D721Med (cell line): ENCODE measurements around the gene VIP.

Experiments
- DNase-seq: peaks from one replicate; pipeline ENCODE4 v3.0.0; 2011; ENCODE audit warnings: low spot score; ENCODE audit not compliant: insufficient read length
- FAIRE-seq: peaks from 2 replicates; lab custom pipeline; 2011; peaks lifted over from hg19 to GRCh38; lab: Jason Lieb, UNC
- TF ChIP-seq, protein P1 (sequence below): IDR thresholded peaks from 2 replicates; pipeline ENCODE4 v1.5.1; 2012; ENCODE audit warnings: mild to moderate bottlenecking, control low read depth; ENCODE audit not compliant: insufficient read depth; ENCODE audit errors: missing control alignments

The VIP gene

DNA sequence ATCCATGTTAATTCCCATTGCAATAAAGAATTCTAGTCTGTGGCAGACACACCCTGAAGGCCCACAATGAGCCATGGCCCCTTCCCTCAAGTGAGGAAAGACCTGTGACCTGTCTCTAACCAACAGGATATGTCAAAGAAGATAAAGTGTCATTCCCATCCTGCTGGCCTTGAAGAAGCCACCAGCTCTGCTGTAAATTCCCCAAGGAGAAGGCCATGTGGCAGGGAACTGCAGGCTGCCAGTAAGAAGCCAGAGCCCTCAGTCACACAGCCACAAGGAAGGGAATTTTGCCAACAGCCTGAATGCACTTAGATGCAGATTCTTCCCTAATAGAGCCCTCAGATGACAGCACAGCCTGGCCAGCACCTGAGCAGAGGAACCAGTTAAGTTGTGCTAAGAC lies 24.8 kb downstream of the VIP start:
- FAIRE-seq = no peak
- no peak for DNase-seq
- TF ChIP-seq, protein P1, sequence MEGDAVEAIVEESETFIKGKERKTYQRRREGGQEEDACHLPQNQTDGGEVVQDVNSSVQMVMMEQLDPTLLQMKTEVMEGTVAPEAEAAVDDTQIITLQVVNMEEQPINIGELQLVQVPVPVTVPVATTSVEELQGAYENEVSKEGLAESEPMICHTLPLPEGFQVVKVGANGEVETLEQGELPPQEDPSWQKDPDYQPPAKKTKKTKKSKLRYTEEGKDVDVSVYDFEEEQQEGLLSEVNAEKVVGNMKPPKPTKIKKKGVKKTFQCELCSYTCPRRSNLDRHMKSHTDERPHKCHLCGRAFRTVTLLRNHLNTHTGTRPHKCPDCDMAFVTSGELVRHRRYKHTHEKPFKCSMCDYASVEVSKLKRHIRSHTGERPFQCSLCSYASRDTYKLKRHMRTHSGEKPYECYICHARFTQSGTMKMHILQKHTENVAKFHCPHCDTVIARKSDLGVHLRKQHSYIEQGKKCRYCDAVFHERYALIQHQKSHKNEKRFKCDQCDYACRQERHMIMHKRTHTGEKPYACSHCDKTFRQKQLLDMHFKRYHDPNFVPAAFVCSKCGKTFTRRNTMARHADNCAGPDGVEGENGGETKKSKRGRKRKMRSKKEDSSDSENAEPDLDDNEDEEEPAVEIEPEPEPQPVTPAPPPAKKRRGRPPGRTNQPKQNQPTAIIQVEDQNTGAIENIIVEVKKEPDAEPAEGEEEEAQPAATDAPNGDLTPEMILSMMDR = no peak

DNA sequence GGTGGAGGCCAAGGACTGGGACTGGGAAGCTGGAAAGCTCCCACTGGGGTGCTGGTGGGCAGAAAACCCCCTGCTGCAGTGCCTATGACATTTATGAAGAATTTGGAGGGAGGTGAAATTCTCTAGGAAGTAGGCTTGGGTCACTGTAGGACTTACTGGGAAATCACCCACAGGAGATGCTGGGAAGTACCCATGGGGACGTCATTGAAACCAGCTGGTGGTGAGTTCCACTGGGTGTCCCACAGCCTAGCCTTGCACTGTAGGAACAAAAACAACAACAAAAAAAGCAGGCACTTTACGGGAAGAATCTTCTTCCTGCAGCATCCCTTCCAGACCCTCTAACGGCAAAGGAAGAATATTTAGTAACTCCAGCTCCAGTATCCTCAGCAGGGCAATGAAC lies 26.2 kb downstream of the VIP start:
- DNase-seq (no peak), FAIRE-seq (no peak)
- TF ChIP-seq, protein P1 = no peak

DNA sequence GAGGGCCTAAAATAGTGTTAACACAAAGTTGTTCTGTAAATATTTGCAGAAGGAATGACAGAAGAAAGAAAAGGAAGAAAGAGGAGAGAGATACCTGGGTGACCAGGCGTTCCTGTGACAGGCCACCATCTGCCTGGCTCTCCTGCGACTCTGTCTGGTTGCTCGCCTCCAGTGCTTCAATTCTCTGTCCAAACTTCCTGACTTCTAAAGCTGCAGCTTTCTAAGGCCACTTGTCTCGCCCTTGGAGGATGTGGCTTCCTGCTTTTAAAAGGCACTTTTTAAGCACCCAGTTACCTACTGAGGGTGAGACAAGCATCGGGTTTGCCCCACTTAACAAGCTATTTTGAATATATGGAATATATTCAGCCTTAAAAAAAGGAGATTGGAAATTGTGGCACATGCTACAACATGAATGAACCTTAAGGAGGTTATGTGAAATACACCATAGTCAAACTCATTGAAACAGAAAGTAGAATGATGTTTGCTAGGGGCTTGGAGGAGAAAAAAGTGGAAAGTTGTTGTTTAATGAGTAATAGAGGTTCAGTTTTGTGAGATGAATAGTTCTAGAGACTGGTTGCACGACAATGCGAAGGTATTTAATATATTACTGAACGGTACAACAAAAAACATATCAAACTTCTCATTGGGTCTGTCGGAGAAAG lies 32.8 kb downstream of the VIP start:
- FAIRE-seq (no peak), DNase-seq (no peak)
- TF ChIP-seq, protein P1 = no peak

DNA sequence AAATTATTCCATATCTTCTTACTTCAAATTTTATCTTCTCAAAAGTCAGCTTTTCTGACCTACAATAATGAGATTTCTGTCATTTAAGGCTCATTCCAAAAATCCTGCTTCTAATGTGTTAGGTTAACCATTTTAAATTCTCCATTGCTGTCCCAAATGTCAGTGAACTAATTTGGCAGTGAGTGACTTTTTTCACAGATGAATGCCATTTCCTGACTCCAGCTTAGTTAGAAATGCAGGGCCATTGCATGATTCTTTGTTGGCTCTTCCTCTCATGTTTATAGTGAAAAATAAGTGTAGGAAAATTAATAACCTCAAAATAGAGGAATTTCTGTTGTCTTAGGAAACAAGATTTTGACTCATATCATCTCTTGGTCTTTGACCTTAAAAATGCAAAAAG lies 44.1 kb downstream of the VIP start:
- FAIRE-seq (no peak), DNase-seq (no peak)
- TF ChIP-seq, protein P1 = no peak

DNA sequence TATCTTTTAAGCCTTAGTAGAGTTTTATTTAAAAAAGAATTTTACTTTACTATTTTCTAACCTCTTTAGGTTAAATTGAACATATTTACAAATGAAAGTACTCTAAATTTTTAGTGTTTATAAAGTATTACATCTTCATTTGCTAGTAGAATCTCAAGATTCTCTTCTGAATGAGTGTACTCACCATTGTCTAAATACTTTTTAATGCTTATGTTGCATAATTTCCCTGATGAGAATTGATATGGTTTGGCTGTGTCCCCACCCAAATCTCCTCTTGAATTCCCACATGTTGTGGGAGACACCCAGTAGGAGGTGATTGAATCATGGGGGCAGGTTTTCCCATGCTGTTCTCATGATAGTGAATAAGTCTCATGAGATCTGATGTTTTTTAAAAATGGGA lies 53.6 kb downstream of the VIP start:
- FAIRE-seq = no peak
- TF ChIP-seq, protein P1 = no peak

More for the DNA sequence above, 53.6 kb downstream of the VIP start:
- DNase-seq = no peak
